ENCODE results near the gene DNMT3A.

GRCh38 chr2:25356088-25356487 is 14.4 kb upstream of the DNMT3A start:
- TF ChIP-seq CREB1 (CRISPR knock-in tag; IDR thresholded peaks at IDR 0.05; ENCODE audit: low read depth): no peak
- no peak for TF ChIP-seq CTCF (conservative IDR thresholded peaks at IDR 0.05; ENCODE audit: low read depth in 2 of 2)
- TF ChIP-seq POLR2AphosphoS5 (IDR thresholded peaks at IDR 0.05; ENCODE audit: low read depth): no peak
- TF ChIP-seq ZNF331 (CRISPR knock-in tag; IDR thresholded peaks at IDR 0.05; ENCODE audit: low read depth): no peak
- no peak for TF ChIP-seq NANOG (IDR thresholded peaks at IDR 0.05; ENCODE audit: borderline replicate concordance)
- no peak for TF ChIP-seq REST (IDR thresholded peaks at IDR 0.05; ENCODE audit: unreplicated experiment)
- no peak for TF ChIP-seq EZH2 (IDR thresholded peaks at IDR 0.05; ENCODE audit: low read depth, unreplicated experiment)
- TF ChIP-seq EZH2phosphoT487 (IDR thresholded peaks at IDR 0.05; ENCODE audit: unreplicated experiment): no peak
- TF ChIP-seq ZNF114 (CRISPR knock-in tag; IDR thresholded peaks at IDR 0.05): no peak
- TF ChIP-seq ZNF462 (CRISPR knock-in tag; IDR thresholded peaks at IDR 0.05): no peak
- no peak for TF ChIP-seq JUNB (IDR thresholded peaks at IDR 0.05; ENCODE audit: unreplicated experiment)

Data from GM23338 (cell line).